Omental fat pad (tissue), 4 donors: ENCODE data around the gene PRRG2. TPM values are rescaled to one million over a fixed set of nuclear protein-coding genes. Genes with fewer than 3 reads are reported as not detected.

Experiments used
- ATAC-seq: fragments of 150-250 bp; one replicate; pipeline ENCODE4 v1.9.1; 2016; ENCODE audit warnings: mild to moderate bottlenecking, moderate library complexity; ENCODE audit not compliant: low FRiP score
- DNase-seq: peaks from one replicate; pipeline ENCODE4 v3.0.0-alpha.2; 2019; ENCODE audit warnings: low spot score
- total RNA-seq, 4 donors: library from RNA; depleted of rRNA; stranded (reverse); fragments of >200 nt; gene quantifications; one replicate each; pipeline ENCODE4 v1.1.0, GENCODE V29; 2016
- TF ChIP-seq, protein P1 (sequence below), 3 donors: fragments of 450-650 bp; IDR thresholded peaks; one replicate each; pipeline ENCODE4 v1.5.1; 2016 to 2017; ENCODE audit warnings: antibody characterized with exemption in 3 of 3, mild to moderate bottlenecking in 3 of 3, moderate library complexity in 2 of 3

Gene PRRG2
- total RNA-seq, 4 donors from 2014 or later: 0.79 to 5.2 (median 2.3) TPM; not detected in 1

DNA sequence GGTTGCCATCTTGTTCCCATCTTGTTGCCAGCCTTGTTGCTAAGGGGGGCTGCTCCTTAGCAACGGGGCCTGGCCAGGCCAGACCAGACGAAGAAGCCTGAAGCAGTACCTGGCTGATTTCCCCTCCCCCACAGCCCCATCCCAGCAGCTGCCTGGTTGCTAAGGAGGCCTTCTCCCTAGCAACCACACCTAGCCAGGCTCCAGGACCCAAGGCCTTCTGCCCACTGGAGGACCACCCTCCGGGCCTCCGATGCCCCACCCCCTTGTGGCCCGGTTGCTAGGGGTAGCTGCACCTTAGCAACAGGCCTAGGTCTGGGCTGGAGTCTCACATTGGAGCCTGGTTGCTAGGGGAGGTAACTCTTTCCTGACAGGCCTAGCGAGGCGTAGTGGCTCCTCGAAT, 3.9 kb downstream of the PRRG2 start:
- TF ChIP-seq, protein P1, sequence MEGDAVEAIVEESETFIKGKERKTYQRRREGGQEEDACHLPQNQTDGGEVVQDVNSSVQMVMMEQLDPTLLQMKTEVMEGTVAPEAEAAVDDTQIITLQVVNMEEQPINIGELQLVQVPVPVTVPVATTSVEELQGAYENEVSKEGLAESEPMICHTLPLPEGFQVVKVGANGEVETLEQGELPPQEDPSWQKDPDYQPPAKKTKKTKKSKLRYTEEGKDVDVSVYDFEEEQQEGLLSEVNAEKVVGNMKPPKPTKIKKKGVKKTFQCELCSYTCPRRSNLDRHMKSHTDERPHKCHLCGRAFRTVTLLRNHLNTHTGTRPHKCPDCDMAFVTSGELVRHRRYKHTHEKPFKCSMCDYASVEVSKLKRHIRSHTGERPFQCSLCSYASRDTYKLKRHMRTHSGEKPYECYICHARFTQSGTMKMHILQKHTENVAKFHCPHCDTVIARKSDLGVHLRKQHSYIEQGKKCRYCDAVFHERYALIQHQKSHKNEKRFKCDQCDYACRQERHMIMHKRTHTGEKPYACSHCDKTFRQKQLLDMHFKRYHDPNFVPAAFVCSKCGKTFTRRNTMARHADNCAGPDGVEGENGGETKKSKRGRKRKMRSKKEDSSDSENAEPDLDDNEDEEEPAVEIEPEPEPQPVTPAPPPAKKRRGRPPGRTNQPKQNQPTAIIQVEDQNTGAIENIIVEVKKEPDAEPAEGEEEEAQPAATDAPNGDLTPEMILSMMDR (IDR thresholded peaks at IDR 0.05): no peak
- DNase-seq (no peak), ATAC-seq (no peak)

DNA sequence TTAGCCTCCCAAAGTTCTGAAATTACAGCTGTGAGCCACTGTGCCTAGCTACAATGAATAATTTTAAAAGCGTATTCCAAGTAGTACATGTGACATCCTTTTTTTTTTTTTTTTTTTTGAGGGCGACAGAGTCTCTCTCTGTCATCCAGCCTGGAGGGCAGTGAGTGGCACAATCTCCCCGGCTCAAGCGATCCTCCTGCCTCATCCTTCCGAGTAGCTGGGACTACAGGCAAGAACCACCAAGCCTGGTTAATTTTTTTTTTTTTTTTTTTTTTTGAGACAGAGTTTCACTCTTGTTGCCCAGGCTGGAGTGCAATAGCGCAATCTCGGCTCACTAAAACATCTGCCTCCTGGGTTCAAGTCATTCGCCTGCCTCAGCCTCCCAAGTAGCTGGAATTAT, 6.1 kb downstream of the PRRG2 start:
- no peak for ATAC-seq
- TF ChIP-seq, protein P1 (IDR thresholded peaks at IDR 0.05): no peak

GRCh38 chr19:49588365-49589122, 7.4 kb downstream of the PRRG2 start:
- no peak for DNase-seq
- ATAC-seq: no peak
- TF ChIP-seq, protein P1 (IDR thresholded peaks at IDR 0.05): no peak

More for the DNA sequence above, 6.1 kb downstream of the PRRG2 start:
- no peak for DNase-seq

DNA sequence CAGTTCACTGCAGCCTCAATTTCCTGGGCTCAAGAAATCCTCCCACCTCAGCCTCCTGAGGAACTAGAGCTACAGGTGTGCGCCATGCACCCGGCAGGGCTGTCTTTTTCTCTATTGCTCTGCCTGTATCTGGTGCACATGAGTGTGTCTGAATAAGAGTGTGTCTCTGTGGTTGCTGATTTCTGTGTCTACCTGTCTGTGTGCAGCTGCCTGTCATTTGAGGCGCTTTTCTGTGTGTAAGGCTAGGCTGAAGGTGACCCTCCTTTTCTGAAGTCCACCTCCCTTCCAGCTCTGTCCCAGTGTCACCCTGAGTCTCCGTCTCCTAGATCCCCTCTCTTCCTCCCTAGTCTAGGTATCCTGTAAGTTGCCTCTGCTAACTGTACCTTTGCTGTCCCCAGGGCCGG, 8.4 kb downstream of the PRRG2 start:
- no peak for DNase-seq
- TF ChIP-seq, protein P1 (IDR thresholded peaks at IDR 0.05): no peak
- no peak for ATAC-seq

- peak; percentile 89 for ATAC-seq
- TF ChIP-seq, protein P1 (IDR thresholded peaks at IDR 0.05): no peak
- peak; percentile 95 for DNase-seq
Observed at GRCh38 chr19:49590071-49590970, 9.2 kb downstream of the PRRG2 start.

- no peak for ATAC-seq
- TF ChIP-seq, protein P1 (IDR thresholded peaks at IDR 0.05): no peak
Observed at GRCh38 chr19:49590971-49591730, 10.0 kb downstream of the PRRG2 start, which contains the start of gene PRR12. Gene PRR12 (plus strand): TSS chr19:49591182. CDS start chr19:49591655, 473 bp downstream.

More at GRCh38 chr19:49590971-49591730, 10.0 kb downstream of the PRRG2 start, which contains the start of gene PRR12:
- DNase-seq: no peak
